Neural crest cell (in vitro differentiated cells): ENCODE results near the gene CRISPLD2. TPM values are rescaled to one million over a fixed set of nuclear protein-coding genes. Genes with fewer than 3 reads are reported as not detected.

Source experiments
- DNase-seq: peaks from one replicate; pipeline ENCODE4 v3.0.0; 2021; ENCODE audit warnings: low read depth, mixed read lengths, low spot score
- H3K27ac Mint-ChIP-seq: one replicate; pipeline ENCODE4 v1.8.0; 2021; ENCODE audit warnings: mild to moderate bottlenecking, mixed read lengths; ENCODE audit not compliant: unreplicated experiment
- H3K27me3 Mint-ChIP-seq: 2 replicates; pipeline ENCODE4 v1.8.0; 2021; ENCODE audit warnings: low read depth, mild to moderate bottlenecking, mixed read lengths
- H3K36me3 Mint-ChIP-seq: 2 replicates; pipeline ENCODE4 v1.8.0; 2021; ENCODE audit warnings: low read depth, mild to moderate bottlenecking, mixed read lengths
- H3K4me1 Mint-ChIP-seq: 2 replicates; pipeline ENCODE4 v1.8.0; 2021; ENCODE audit warnings: mixed read lengths
- H3K4me3 Mint-ChIP-seq: one replicate; pipeline ENCODE4 v1.8.0; 2021; ENCODE audit warnings: mild to moderate bottlenecking, mixed read lengths
- H3K9me3 Mint-ChIP-seq: 2 replicates; pipeline ENCODE4 v1.8.0; 2021; ENCODE audit warnings: mixed read lengths
- CTCF ChIP-seq: fragments of 200-600 bp; sonication (generic); conservative IDR thresholded peaks from 2 replicates; pipeline ENCODE4 v1.5.0; 2021; ENCODE audit warnings: antibody characterized with exemption, mild to moderate bottlenecking
- total RNA-seq: library from RNA; stranded (reverse); gene quantifications from 2 replicates; pipeline ENCODE4 v1.2.1, GENCODE V29; 2021

Gene CRISPLD2
- total RNA-seq, 1 donor from 2014 or later, result 0.61 TPM

GRCh38 chr16:84786605-84787262 lies 33.1 kb upstream of the CRISPLD2 start:
- TF ChIP-seq CTCF, result no peak
- no peak for DNase-seq
- peaks cover 5% of the 10 kb centered on the region for H3K4me1 Mint-ChIP-seq
- peaks cover 3% of the 10 kb centered on the region for H3K36me3 Mint-ChIP-seq
- H3K27ac Mint-ChIP-seq, result no peak overlapping the region
- no peaks in the 10 kb centered on the region for H3K9me3 Mint-ChIP-seq
- no peaks in the 10 kb centered on the region for H3K27me3 Mint-ChIP-seq
- no peak overlapping the region for H3K4me3 Mint-ChIP-seq

- no peaks in the 10 kb centered on the region for H3K9me3 Mint-ChIP-seq
- H3K4me3 Mint-ChIP-seq, result no peak overlapping the region
- H3K27ac Mint-ChIP-seq, result no peak overlapping the region
- peaks cover 5% of the 10 kb centered on the region for H3K4me1 Mint-ChIP-seq
- no peaks in the 10 kb centered on the region for H3K27me3 Mint-ChIP-seq
- no peaks in the 10 kb centered on the region for H3K36me3 Mint-ChIP-seq
- DNase-seq, result no peak
- TF ChIP-seq CTCF, result no peak
Observed at GRCh38 chr16:84787263-84787622, 32.5 kb upstream of the CRISPLD2 start.

- Mint-ChIP-seq H3K9me3 (no peaks in the 10 kb centered on the region), H3K4me1 (peaks cover 5% of the 10 kb centered on the region), H3K27ac (no peak overlapping the region), H3K27me3 (no peaks in the 10 kb centered on the region), H3K4me3 (no peak overlapping the region), H3K36me3 (no peaks in the 10 kb centered on the region)
- DNase-seq, result no peak
- TF ChIP-seq CTCF, result no peak
Observed at GRCh38 chr16:84788920-84789391, 30.8 kb upstream of the CRISPLD2 start.

GRCh38 chr16:84789431-84789830 lies 30.4 kb upstream of the CRISPLD2 start:
- DNase-seq, result no peak
- TF ChIP-seq CTCF, result no peak
- no peaks in the 10 kb centered on the region for H3K36me3 Mint-ChIP-seq
- no peak overlapping the region for H3K27ac Mint-ChIP-seq
- H3K9me3 Mint-ChIP-seq, result no peaks in the 10 kb centered on the region
- H3K27me3 Mint-ChIP-seq, result no peaks in the 10 kb centered on the region
- peaks cover 5% of the 10 kb centered on the region for H3K4me1 Mint-ChIP-seq
- H3K4me3 Mint-ChIP-seq, result no peak overlapping the region

- H3K4me1 Mint-ChIP-seq, result peaks cover 5% of the 10 kb centered on the region
- H3K36me3 Mint-ChIP-seq, result no peaks in the 10 kb centered on the region
- DNase-seq, result no peak
- no peak for TF ChIP-seq CTCF
- no peak overlapping the region for H3K27ac Mint-ChIP-seq
- H3K9me3 Mint-ChIP-seq, result no peaks in the 10 kb centered on the region
- no peak overlapping the region for H3K4me3 Mint-ChIP-seq
- H3K27me3 Mint-ChIP-seq, result no peaks in the 10 kb centered on the region
Observed at GRCh38 chr16:84790301-84790700, 29.5 kb upstream of the CRISPLD2 start.
